ENCODE measurements around the gene AK1.

DNA sequence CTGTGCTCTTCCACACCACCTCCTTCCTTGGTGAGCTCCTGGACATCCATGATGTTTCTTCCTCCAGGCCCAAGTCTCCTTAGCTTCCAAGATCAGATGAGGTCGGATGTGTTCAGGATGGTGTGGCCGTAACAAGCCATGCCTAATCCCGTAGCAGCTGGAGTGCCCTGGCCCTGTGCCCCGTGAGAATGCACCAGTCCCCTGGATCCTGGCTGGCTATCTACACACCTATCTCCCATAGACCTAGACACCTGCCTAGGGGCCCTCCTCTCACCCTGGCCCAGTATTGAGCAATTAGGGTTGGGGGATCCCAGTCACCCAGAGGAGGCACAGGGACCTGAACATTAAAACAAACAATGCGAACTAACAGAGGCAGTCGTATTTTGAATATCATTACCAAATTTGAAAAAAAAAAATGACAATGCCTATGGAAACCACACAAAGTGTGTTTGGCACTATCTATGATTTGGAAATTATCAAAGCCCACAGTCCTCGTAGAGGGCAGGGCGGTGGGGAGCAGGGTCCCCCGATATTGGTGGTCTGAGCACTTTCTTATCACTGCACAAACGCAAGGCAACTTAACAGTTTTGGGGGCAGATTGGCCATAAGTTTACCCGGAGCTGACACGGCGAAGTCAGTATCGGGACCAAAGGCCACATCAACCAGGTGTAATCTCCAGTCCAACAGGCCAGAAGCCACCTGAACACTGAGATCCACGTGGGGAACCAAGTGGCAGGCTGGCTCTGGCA lies 36.2 kb downstream of the AK1 start:
- TF ChIP-seq, protein P1, sequence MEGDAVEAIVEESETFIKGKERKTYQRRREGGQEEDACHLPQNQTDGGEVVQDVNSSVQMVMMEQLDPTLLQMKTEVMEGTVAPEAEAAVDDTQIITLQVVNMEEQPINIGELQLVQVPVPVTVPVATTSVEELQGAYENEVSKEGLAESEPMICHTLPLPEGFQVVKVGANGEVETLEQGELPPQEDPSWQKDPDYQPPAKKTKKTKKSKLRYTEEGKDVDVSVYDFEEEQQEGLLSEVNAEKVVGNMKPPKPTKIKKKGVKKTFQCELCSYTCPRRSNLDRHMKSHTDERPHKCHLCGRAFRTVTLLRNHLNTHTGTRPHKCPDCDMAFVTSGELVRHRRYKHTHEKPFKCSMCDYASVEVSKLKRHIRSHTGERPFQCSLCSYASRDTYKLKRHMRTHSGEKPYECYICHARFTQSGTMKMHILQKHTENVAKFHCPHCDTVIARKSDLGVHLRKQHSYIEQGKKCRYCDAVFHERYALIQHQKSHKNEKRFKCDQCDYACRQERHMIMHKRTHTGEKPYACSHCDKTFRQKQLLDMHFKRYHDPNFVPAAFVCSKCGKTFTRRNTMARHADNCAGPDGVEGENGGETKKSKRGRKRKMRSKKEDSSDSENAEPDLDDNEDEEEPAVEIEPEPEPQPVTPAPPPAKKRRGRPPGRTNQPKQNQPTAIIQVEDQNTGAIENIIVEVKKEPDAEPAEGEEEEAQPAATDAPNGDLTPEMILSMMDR (IDR thresholded peaks at IDR 0.05; ENCODE audit: extremely low read depth in 1 of 2, insufficient read depth in 1 of 2, low read depth in 1 of 2, low read length in 2 of 2), result no peak
- TF ChIP-seq, protein P2, sequence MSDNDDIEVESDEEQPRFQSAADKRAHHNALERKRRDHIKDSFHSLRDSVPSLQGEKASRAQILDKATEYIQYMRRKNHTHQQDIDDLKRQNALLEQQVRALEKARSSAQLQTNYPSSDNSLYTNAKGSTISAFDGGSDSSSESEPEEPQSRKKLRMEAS (IDR thresholded peaks at IDR 0.05; ENCODE audit: insufficient read depth, insufficient read length), result no peak

Measured in endothelial cell of umbilical vein (primary cell).